Adrenal gland (tissue), 5 donors: ENCODE data around the gene TMEM43.

Source experiments
- POLR2A ChIP-seq, 2 donors: fragments of 450-650 bp; IDR thresholded peaks; one replicate each; pipeline ENCODE4 v1.6.1; 2017; ENCODE audit warnings: antibody characterized with exemption in 2 of 2, mild to moderate bottlenecking in 2 of 2, moderate library complexity in 1 of 2
- TF ChIP-seq, protein P1 (sequence below), 6 experiments: fragments of 450-650 bp in 4 of 6; fragments of 200-600 bp in 2 of 6; sonication (generic) in 1 of 6; IDR thresholded peaks; 1 replicate in 5 of 6; 2 replicates in 1 of 6; pipeline versions ENCODE4 v1.5.1 to v1.8.0; 2016 to 2021; ENCODE audit warnings: antibody characterized with exemption in 6 of 6, mild to moderate bottlenecking in 2 of 6, moderate library complexity in 1 of 6
- donor health status: DM: no; HTN: no; CAD: no.

DNA sequence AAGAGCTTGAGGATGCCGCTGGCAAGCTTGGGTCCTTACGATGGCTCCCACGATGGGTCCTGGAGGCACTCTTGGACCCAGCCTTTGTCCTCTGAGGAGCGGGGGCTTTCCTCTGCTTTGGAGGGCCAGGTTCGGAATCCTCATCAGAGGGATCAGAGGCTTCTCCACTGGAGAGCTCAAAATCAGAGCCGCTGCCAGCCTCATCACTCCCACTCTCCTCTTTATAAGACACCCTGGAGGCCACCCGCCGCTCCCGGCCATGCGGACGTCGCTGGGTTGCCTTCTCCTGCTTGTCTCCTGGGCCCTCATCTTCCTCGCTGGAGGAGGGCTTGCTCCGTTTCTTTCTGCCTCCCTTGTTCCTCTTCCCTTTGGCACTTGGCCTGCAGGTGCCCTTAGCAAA is 33.5 kb downstream of the TMEM43 start:
- TF ChIP-seq, protein P1, sequence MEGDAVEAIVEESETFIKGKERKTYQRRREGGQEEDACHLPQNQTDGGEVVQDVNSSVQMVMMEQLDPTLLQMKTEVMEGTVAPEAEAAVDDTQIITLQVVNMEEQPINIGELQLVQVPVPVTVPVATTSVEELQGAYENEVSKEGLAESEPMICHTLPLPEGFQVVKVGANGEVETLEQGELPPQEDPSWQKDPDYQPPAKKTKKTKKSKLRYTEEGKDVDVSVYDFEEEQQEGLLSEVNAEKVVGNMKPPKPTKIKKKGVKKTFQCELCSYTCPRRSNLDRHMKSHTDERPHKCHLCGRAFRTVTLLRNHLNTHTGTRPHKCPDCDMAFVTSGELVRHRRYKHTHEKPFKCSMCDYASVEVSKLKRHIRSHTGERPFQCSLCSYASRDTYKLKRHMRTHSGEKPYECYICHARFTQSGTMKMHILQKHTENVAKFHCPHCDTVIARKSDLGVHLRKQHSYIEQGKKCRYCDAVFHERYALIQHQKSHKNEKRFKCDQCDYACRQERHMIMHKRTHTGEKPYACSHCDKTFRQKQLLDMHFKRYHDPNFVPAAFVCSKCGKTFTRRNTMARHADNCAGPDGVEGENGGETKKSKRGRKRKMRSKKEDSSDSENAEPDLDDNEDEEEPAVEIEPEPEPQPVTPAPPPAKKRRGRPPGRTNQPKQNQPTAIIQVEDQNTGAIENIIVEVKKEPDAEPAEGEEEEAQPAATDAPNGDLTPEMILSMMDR (IDR thresholded peaks at IDR 0.05), result no peak
- no peak for TF ChIP-seq POLR2A (IDR thresholded peaks at IDR 0.05)
